Endothelial cell of umbilical vein (primary cell): Measurements from ENCODE around the gene ZBTB7C. TPM values are rescaled to one million over a fixed set of nuclear protein-coding genes. Genes with fewer than 3 reads are reported as not detected.

Experiments used
- BruUV-seq: library from RNA; stranded (reverse); fragments of 400-500 nt; replicated peaks from 2 replicates; lab custom pipeline; 2021; lab: Mats Ljungman, UMichigan
- CTCF ChIA-PET: fragments of 300-600, 350-600 bp; sonication (Branson Sonifier 250); formaldehyde crosslinking; loops from one replicate; lab custom pipeline; 2021; ENCODE audit warnings: antibody characterized with exemption, inconsistent platforms; lab: Charles Lee
- POLR2A ChIA-PET: fragments of 300-600, 350-600 bp; sonication (Branson Sonifier 250); formaldehyde crosslinking; loops from one replicate; lab custom pipeline; 2021; ENCODE audit warnings: antibody characterized with exemption, inconsistent platforms; lab: Charles Lee
- DNase-seq: peaks from one replicate; pipeline ENCODE4 v3.0.0-alpha.2; 2011; ENCODE audit warnings: low read depth, low spot score
- FAIRE-seq: peaks from 2 replicates; lab custom pipeline; 2011; peaks lifted over from hg19 to GRCh38; lab: Jason Lieb, UNC
- H2AFZ ChIP-seq: 2 replicates; pipeline ENCODE4 v1.6.0; 2012; ENCODE audit warnings: low read depth, low read length, control low read depth, inconsistent platforms
- H3K27ac ChIP-seq: 2 replicates; pipeline ENCODE4 v1.5.1; 2011; ENCODE audit warnings: low read depth, mild to moderate bottlenecking, control low read depth, low read length, moderate library complexity; ENCODE audit not compliant: insufficient read depth
- H3K27me3 ChIP-seq, 2 experiments: 2 replicates each; pipeline versions ENCODE4 v1.6.0 to v1.6.1; 2011; ENCODE audit warnings: low read length in 2 of 2, mixed read lengths in 1 of 2; ENCODE audit not compliant: control insufficient read depth in 2 of 2, insufficient read depth in 2 of 2
- H3K36me3 ChIP-seq, 2 experiments: 2 replicates in 1 of 2; 3 replicates in 1 of 2; pipeline ENCODE4 v1.5.1; 2011; ENCODE audit warnings: low read length in 2 of 2, mild to moderate bottlenecking in 1 of 2, moderate library complexity in 1 of 2; ENCODE audit not compliant: control insufficient read depth in 2 of 2, insufficient read depth in 2 of 2; ENCODE audit errors: extremely low read depth in 1 of 2
- H3K4me1 ChIP-seq: 3 replicates; pipeline ENCODE4 v1.5.1; 2011; ENCODE audit warnings: mild to moderate bottlenecking, low read length; ENCODE audit not compliant: control insufficient read depth, insufficient read depth; ENCODE audit errors: extremely low read depth
- H3K4me2 ChIP-seq: 2 replicates; pipeline ENCODE4 v1.6.1; 2011; ENCODE audit warnings: low read length, control low read depth, mixed read lengths; ENCODE audit not compliant: insufficient read depth
- H3K4me3 ChIP-seq, 3 experiments: fragments of 200-600 bp in 1 of 3; sonication (generic), shearing (Covaris generic) in 1 of 3; replicated peaks in 1 of 3; 2 replicates each; pipeline ENCODE4 v1.5.1; 2011 to 2016; ENCODE audit warnings: control low read depth in 3 of 3, low read length in 3 of 3, mild to moderate bottlenecking in 2 of 3, inconsistent platforms in 1 of 3, low read depth in 1 of 3, moderate library complexity in 1 of 3; ENCODE audit not compliant: insufficient read depth in 1 of 3
- H3K79me2 ChIP-seq: 2 replicates; pipeline ENCODE4 v1.6.0; 2012; ENCODE audit warnings: low read length, inconsistent platforms; ENCODE audit not compliant: control insufficient read depth, insufficient read depth
- H3K9ac ChIP-seq: replicated peaks from 2 replicates; pipeline ENCODE3; 2011; ENCODE audit warnings: low read length, control low read depth; ENCODE audit not compliant: insufficient read depth; ENCODE audit errors: extremely low read depth
- H3K9me1 ChIP-seq: replicated peaks from 3 replicates; pipeline ENCODE4 v1.6.0; 2011; ENCODE audit warnings: mild to moderate bottlenecking, low read length; ENCODE audit not compliant: control insufficient read depth, insufficient read depth; ENCODE audit errors: extremely low read depth
- H3K9me3 ChIP-seq: replicated peaks from 2 replicates; pipeline ENCODE4 v1.5.1; 2012; ENCODE audit warnings: low read length, inconsistent platforms; ENCODE audit not compliant: control insufficient read depth, insufficient read depth
- H4K20me1 ChIP-seq: replicated peaks from 2 replicates; pipeline ENCODE3; 2011; ENCODE audit warnings: mild to moderate bottlenecking, low read length; ENCODE audit not compliant: control insufficient read depth, insufficient read depth; ENCODE audit errors: extremely low read depth
- EZH2 ChIP-seq: IDR thresholded peaks from 2 replicates; pipeline ENCODE4 v1.6.1; 2012; ENCODE audit warnings: borderline replicate concordance, low read depth, mild to moderate bottlenecking, moderate library complexity, low read length, inconsistent platforms; ENCODE audit not compliant: severe bottlenecking
- FOS ChIP-seq: IDR thresholded peaks from 2 replicates; pipeline ENCODE4 v1.6.1; 2011; ENCODE audit warnings: mild to moderate bottlenecking, low read length, moderate library complexity, borderline replicate concordance; ENCODE audit not compliant: insufficient read depth
- GATA2 ChIP-seq: IDR thresholded peaks from 2 replicates; pipeline ENCODE4 v1.7.0; 2011; ENCODE audit warnings: low read depth, mild to moderate bottlenecking, moderate library complexity, mixed read lengths, low read length; ENCODE audit not compliant: insufficient read length, insufficient read depth
- JUN ChIP-seq: IDR thresholded peaks from 2 replicates; pipeline ENCODE4 v1.6.1; 2011; ENCODE audit warnings: borderline replicate concordance, low read depth; ENCODE audit not compliant: insufficient read length, insufficient read depth
- MYC ChIP-seq: IDR thresholded peaks from one replicate; pipeline ENCODE4 v1.6.1; 2011; ENCODE audit warnings: mild to moderate bottlenecking, low read depth, low read length
- POLR2A ChIP-seq: IDR thresholded peaks from 2 replicates; pipeline ENCODE4 v1.6.1; 2012; ENCODE audit warnings: low read depth, mild to moderate bottlenecking, control low read depth, low read length
- POLR2AphosphoS5 ChIP-seq: IDR thresholded peaks from 2 replicates; pipeline ENCODE4 v1.6.1; 2012; ENCODE audit warnings: low read depth, mild to moderate bottlenecking, control low read depth, low read length, moderate library complexity; ENCODE audit not compliant: insufficient read depth
- dilution Hi-C: fragments of 300-500 bp; cut with MboI; formaldehyde crosslinking; loops from one replicate; pipeline ENCODE4 v1.15.0; 2019; ENCODE audit warnings: low sequenced_read_pairs; ENCODE audit not compliant: extremely low pct_ligation_motif_present
- intact Hi-C: fragments of 100-400 bp; cut with micrococcal nuclease; formaldehyde crosslinking; loops from one replicate; pipeline ENCODE4 v1.10.0; 2022
- polyA plus RNA-seq, 4 experiments: library from polyadenylated mRNA; depleted of rRNA in 3 of 4; stranded (reverse) in 3 of 4; unstranded in 1 of 4; fragments of >200 nt; gene quantifications; 2 replicates each; pipeline versions ENCODE4 v1.2.1 to v1.2.3, GENCODE V29; 2011 to 2012; ENCODE audit warnings: missing spikeins in 1 of 4
- total RNA-seq: library from RNA; stranded (reverse); gene quantifications from 2 replicates; pipeline ENCODE4 v1.2.3, GENCODE V29; 2021
- TF ChIP-seq, protein P1 (sequence below): IDR thresholded peaks from 2 replicates; pipeline ENCODE4 v1.6.1; 2011; ENCODE audit not compliant: insufficient read depth, insufficient read length
- TF ChIP-seq, protein P2 (sequence below), 2 donors: IDR thresholded peaks; 1 replicate in 1 of 2; 2 replicates in 1 of 2; pipeline ENCODE4 v1.5.1; 2011; ENCODE audit warnings: low read length in 2 of 2, mild to moderate bottlenecking in 2 of 2, moderate library complexity in 2 of 2, control low read depth in 1 of 2, inconsistent platforms in 1 of 2, low read depth in 1 of 2; ENCODE audit not compliant: insufficient read depth in 1 of 2; ENCODE audit errors: extremely low read depth in 1 of 2

Gene ZBTB7C
- total and polyA plus RNA-seq, 2 donors (not counting 3 experiments of a cell fraction or from before 2014, with no cell fraction given): not detected

DNA sequence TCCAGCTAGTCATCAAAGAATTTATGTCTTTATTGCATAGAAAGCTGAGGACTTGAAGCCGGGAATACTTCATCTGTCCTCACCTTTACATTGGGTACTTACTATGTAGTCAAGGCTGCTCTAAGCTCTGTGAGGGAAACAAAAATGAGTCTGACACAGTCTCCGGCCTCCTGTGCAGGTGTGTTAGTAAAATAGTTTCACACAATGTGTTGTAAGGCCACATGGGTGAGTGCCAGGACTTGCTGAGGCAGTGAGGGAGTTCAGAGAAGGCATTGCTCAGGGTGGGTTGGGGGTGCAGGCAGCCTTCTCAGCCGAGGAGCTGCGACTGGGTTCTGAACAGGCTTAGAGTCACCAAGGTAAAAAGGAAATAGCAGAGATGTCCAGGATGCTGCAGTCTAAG, 424.2 kb downstream of the ZBTB7C start:
- Histone ChIP-seq H3K79me2 (no peaks in the 10 kb centered on the region), H3K4me2 (no peak overlapping the region), H3K27ac (no peak overlapping the region), H3K4me1 (no peaks in the 10 kb centered on the region), H3K36me3 (no peaks in the 10 kb centered on the region), H3K9ac (no peak overlapping the region), H2AFZ (no peak overlapping the region), H3K27me3 (peaks cover 0 to 5% of the 10 kb centered on the region in 2 experiments), H3K9me1 (no peaks in the 10 kb centered on the region), H3K9me3 (no peaks in the 10 kb centered on the region), H3K4me3 (no peak overlapping the region), H4K20me1 (no peaks in the 10 kb centered on the region)
- FAIRE-seq: no peak
- intact Hi-C loops (no loop called here), dilution Hi-C loops (no loop called here)
- BruUV-seq: no TSS peak
- ChIA-PET CTCF (interaction anchor here (1.5 kb wide), 1 partner anchor 12 kb away, joined by 4 read pairs; no protein-coding TSS in a partner anchor), POLR2A (no interaction called here)
- no peak for TF ChIP-seq FOS
- no peak for TF ChIP-seq GATA2
- TF ChIP-seq POLR2AphosphoS5: no peak
- no peak for TF ChIP-seq MYC
- TF ChIP-seq, protein P1, sequence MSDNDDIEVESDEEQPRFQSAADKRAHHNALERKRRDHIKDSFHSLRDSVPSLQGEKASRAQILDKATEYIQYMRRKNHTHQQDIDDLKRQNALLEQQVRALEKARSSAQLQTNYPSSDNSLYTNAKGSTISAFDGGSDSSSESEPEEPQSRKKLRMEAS: no peak
- no peak for TF ChIP-seq POLR2A
- no peak for DNase-seq

DNA sequence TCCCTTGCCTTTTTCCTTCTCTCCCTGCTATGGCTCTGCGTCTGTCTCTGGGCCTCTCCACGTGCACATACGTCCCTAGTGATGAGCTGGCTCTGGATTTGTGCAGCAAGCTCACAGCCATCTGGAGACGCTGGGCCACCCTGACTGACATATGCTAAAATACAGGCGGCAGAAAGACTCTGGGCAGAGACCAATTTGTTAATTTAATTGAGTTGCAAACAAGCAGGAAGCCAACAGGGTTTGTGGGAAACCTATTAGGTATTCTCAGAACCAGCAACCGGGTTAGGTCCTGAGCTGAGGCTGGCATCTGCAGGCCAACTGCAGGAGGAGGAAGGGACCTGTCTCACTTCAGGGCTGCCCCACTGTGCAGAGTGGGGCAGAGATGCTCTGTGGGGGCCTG, 425.2 kb downstream of the ZBTB7C start:
- intact Hi-C loops: no loop called here
- ChIA-PET CTCF (interaction anchor here (1.2 to 1.5 kb wide), 2 partner anchors 14 to 24 kb away, joined by 4 to 5 read pairs; no protein-coding TSS in a partner anchor), POLR2A (interaction anchor here (0.6 kb wide), 1 partner anchor 43 kb away, joined by 4 read pairs; no protein-coding TSS in a partner anchor)
- H3K4me1 ChIP-seq: no peaks in the 10 kb centered on the region
- no peaks in the 10 kb centered on the region for H4K20me1 ChIP-seq
- no peak for TF ChIP-seq EZH2
- TF ChIP-seq POLR2AphosphoS5: no peak
- TF ChIP-seq, protein P1: no peak
- TF ChIP-seq GATA2: no peak
- TF ChIP-seq, protein P2, sequence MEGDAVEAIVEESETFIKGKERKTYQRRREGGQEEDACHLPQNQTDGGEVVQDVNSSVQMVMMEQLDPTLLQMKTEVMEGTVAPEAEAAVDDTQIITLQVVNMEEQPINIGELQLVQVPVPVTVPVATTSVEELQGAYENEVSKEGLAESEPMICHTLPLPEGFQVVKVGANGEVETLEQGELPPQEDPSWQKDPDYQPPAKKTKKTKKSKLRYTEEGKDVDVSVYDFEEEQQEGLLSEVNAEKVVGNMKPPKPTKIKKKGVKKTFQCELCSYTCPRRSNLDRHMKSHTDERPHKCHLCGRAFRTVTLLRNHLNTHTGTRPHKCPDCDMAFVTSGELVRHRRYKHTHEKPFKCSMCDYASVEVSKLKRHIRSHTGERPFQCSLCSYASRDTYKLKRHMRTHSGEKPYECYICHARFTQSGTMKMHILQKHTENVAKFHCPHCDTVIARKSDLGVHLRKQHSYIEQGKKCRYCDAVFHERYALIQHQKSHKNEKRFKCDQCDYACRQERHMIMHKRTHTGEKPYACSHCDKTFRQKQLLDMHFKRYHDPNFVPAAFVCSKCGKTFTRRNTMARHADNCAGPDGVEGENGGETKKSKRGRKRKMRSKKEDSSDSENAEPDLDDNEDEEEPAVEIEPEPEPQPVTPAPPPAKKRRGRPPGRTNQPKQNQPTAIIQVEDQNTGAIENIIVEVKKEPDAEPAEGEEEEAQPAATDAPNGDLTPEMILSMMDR (IDR thresholded peaks at IDR 0.05; ENCODE audit: extremely low read depth in 1 of 2, insufficient read depth in 1 of 2, low read depth in 1 of 2, low read length in 2 of 2): no peak
- TF ChIP-seq FOS: no peak
- no peak for TF ChIP-seq JUN
- no peak for TF ChIP-seq POLR2A
- TF ChIP-seq MYC: no peak
- H3K36me3 ChIP-seq: no peaks in the 10 kb centered on the region
- H3K4me3 ChIP-seq: no peak overlapping the region
- no peaks in the 10 kb centered on the region for H3K79me2 ChIP-seq
- H3K27me3 ChIP-seq: peaks cover 0 to 8% of the 10 kb centered on the region in 2 experiments
- no peak overlapping the region for H3K4me2 ChIP-seq
- H2AFZ ChIP-seq: no peak overlapping the region
- no peak overlapping the region for H3K9ac ChIP-seq
- no TSS peak for BruUV-seq
- dilution Hi-C loops: no loop called here
- no peak overlapping the region for H3K27ac ChIP-seq
- no peaks in the 10 kb centered on the region for H3K9me1 ChIP-seq
- no peaks in the 10 kb centered on the region for H3K9me3 ChIP-seq
- DNase-seq (no peak), FAIRE-seq (no peak)
